GM12873 (cell line): ENCODE results near the gene C17orf100.

ENCODE experiments used
- CTCF ChIP-seq: IDR thresholded peaks from 2 replicates; pipeline ENCODE4 v1.5.1; 2012; ENCODE audit warnings: low read depth, mild to moderate bottlenecking, moderate library complexity, low read length, control low read depth; ENCODE audit not compliant: insufficient read depth; ENCODE audit errors: missing control alignments

Gene C17orf100

GRCh38 chr17:6656797-6657632, 5.5 kb downstream of the C17orf100 start:
- peak; percentile 5 for TF ChIP-seq CTCF

- no peak for TF ChIP-seq CTCF
Observed at GRCh38 chr17:6657633-6658287, 6.2 kb downstream of the C17orf100 start.

GRCh38 chr17:6660101-6660500, 8.5 kb downstream of the C17orf100 start:
- TF ChIP-seq CTCF: no peak

GRCh38 chr17:6660805-6661463, 9.4 kb downstream of the C17orf100 start:
- no peak for TF ChIP-seq CTCF

- no peak for TF ChIP-seq CTCF
Observed at GRCh38 chr17:6661464-6661848, 9.9 kb downstream of the C17orf100 start.

GRCh38 chr17:6666077-6666521, 14.5 kb downstream of the C17orf100 start:
- peak; percentile 89 for TF ChIP-seq CTCF

- TF ChIP-seq CTCF: no peak
Observed at GRCh38 chr17:6666557-6666956, 15.0 kb downstream of the C17orf100 start.
